Astrocyte (in vitro differentiated cells and primary cell): ENCODE data around the gene SPRTN. TPM values are rescaled to one million over a fixed set of nuclear protein-coding genes. Genes with fewer than 3 reads are reported as not detected.
"Not testable (repeated sequence)": the region's sequence is repeated elsewhere in the genome, so short reads cannot be mapped to it uniquely, and the experiment has no call there.

Experiments
- DNase-seq: peaks from one replicate; pipeline ENCODE4 v3.0.0-alpha.2; 2010; ENCODE audit warnings: low read depth
- FAIRE-seq: peaks from 2 replicates; lab custom pipeline; 2011; peaks lifted over from hg19 to GRCh38; lab: Jason Lieb, UNC
- H2AFZ ChIP-seq: 2 replicates; pipeline ENCODE4 v1.6.0; 2012; ENCODE audit warnings: low read depth, low read length, inconsistent platforms
- H3K27ac ChIP-seq: 2 replicates; pipeline ENCODE4 v1.5.1; 2011; ENCODE audit warnings: low read depth, low read length, inconsistent platforms
- H3K27me3 ChIP-seq: 2 replicates; pipeline ENCODE4 v1.6.0; 2011; ENCODE audit warnings: low read length, inconsistent platforms; ENCODE audit not compliant: insufficient read depth
- H3K36me3 ChIP-seq: 2 replicates; pipeline ENCODE4 v1.5.1; 2011; ENCODE audit warnings: low read length, inconsistent platforms; ENCODE audit not compliant: insufficient read depth
- H3K4me1 ChIP-seq: 2 replicates; pipeline ENCODE4 v1.5.1; 2011; ENCODE audit warnings: low read length, inconsistent platforms; ENCODE audit not compliant: insufficient read depth
- H3K4me2 ChIP-seq: 2 replicates; pipeline ENCODE4 v1.6.0; 2012; ENCODE audit warnings: low read length, inconsistent platforms
- H3K4me3 ChIP-seq: 2 replicates; pipeline ENCODE4 v1.5.1; 2011; ENCODE audit warnings: low read depth, mild to moderate bottlenecking, low read length, inconsistent platforms; ENCODE audit not compliant: insufficient read depth
- H3K79me2 ChIP-seq: 2 replicates; pipeline ENCODE4 v1.6.0; 2012; ENCODE audit warnings: mild to moderate bottlenecking, low read length, inconsistent platforms; ENCODE audit not compliant: insufficient read depth
- H3K9ac ChIP-seq: 2 replicates; pipeline ENCODE4 v1.6.0; 2012; ENCODE audit warnings: mild to moderate bottlenecking, low read length, inconsistent platforms
- H3K9me3 ChIP-seq: 2 replicates; pipeline ENCODE4 v1.5.1; 2012; ENCODE audit warnings: low read depth, mild to moderate bottlenecking, low read length, inconsistent platforms; ENCODE audit not compliant: insufficient read depth
- H4K20me1 ChIP-seq: 2 replicates; pipeline ENCODE4 v1.6.0; 2012; ENCODE audit warnings: low read length, inconsistent platforms; ENCODE audit not compliant: insufficient read depth
- H3K27ac Mint-ChIP-seq: one replicate; pipeline ENCODE4 v1.8.0; 2021; ENCODE audit warnings: mild to moderate bottlenecking, mixed read lengths; ENCODE audit not compliant: unreplicated experiment
- H3K27me3 Mint-ChIP-seq: one replicate; pipeline ENCODE4 v1.8.0; 2021; ENCODE audit warnings: low read depth, mixed read lengths; ENCODE audit not compliant: unreplicated experiment
- H3K36me3 Mint-ChIP-seq: one replicate; pipeline ENCODE4 v1.8.0; 2021; ENCODE audit warnings: low read depth, mixed read lengths; ENCODE audit not compliant: unreplicated experiment
- H3K4me1 Mint-ChIP-seq: one replicate; pipeline ENCODE4 v1.8.0; 2021; ENCODE audit warnings: low read depth, mixed read lengths; ENCODE audit not compliant: unreplicated experiment
- H3K4me3 Mint-ChIP-seq: one replicate; pipeline ENCODE4 v1.8.0; 2021; ENCODE audit warnings: mild to moderate bottlenecking, moderate library complexity, mixed read lengths; ENCODE audit not compliant: unreplicated experiment
- H3K9me3 Mint-ChIP-seq: one replicate; pipeline ENCODE4 v1.8.0; 2021; ENCODE audit warnings: mild to moderate bottlenecking, mixed read lengths; ENCODE audit not compliant: unreplicated experiment
- CTCF ChIP-seq: IDR thresholded peaks from 2 replicates; pipeline ENCODE4 v1.5.1; 2011; ENCODE audit warnings: low read depth, mild to moderate bottlenecking, inconsistent platforms, low read length, moderate library complexity; ENCODE audit not compliant: insufficient read depth
- EZH2 ChIP-seq: IDR thresholded peaks from 2 replicates; pipeline ENCODE4 v1.6.1; 2012; ENCODE audit warnings: mild to moderate bottlenecking, low read length, inconsistent platforms; ENCODE audit not compliant: insufficient read depth
- total RNA-seq: library from RNA; stranded (reverse); gene quantifications from 2 replicates; pipeline ENCODE4 v1.2.1, GENCODE V29; 2021

Gene SPRTN
- total RNA-seq, 1 donor from 2014 or later: 13.6 TPM

- H2AFZ ChIP-seq: no peak overlapping the region
- Mint-ChIP-seq H3K27me3 (no peaks in the 10 kb centered on the region), H3K9me3 (no peaks in the 10 kb centered on the region), H3K36me3 (no peaks in the 10 kb centered on the region), H3K4me1 (no peaks in the 10 kb centered on the region), H3K4me3 (no peak overlapping the region), H3K27ac (no peak overlapping the region)
- no peaks in the 10 kb centered on the region for H3K27me3 ChIP-seq
- H3K4me2 ChIP-seq: no peak overlapping the region
- H3K27ac ChIP-seq: no peak overlapping the region
- H3K36me3 ChIP-seq: peaks cover 29% of the 10 kb centered on the region
- peaks cover 9% of the 10 kb centered on the region for H3K79me2 ChIP-seq
- H3K9ac ChIP-seq: no peak overlapping the region
- FAIRE-seq (no peak), DNase-seq (no peak)
- no peaks in the 10 kb centered on the region for H3K4me1 ChIP-seq
- no peaks in the 10 kb centered on the region for H3K9me3 ChIP-seq
- no peak overlapping the region for H3K4me3 ChIP-seq
- TF ChIP-seq EZH2: no peak
- peaks cover 7% of the 10 kb centered on the region for H4K20me1 ChIP-seq
Measured at GRCh38 chr1:231348442-231348841, 10.3 kb downstream of the SPRTN start.

- H3K79me2 ChIP-seq, H3K27ac Mint-ChIP-seq, H3K36me3 Mint-ChIP-seq, H3K4me2 ChIP-seq, H3K27me3 Mint-ChIP-seq, H3K9me3 Mint-ChIP-seq, H3K4me3 ChIP-seq, FAIRE-seq, H2AFZ ChIP-seq, H3K4me1 Mint-ChIP-seq, H3K9me3 ChIP-seq, H3K4me1 ChIP-seq, H3K27ac ChIP-seq, H3K4me3 Mint-ChIP-seq, H3K9ac ChIP-seq, DNase-seq, H4K20me1 ChIP-seq, H3K27me3 ChIP-seq: not testable (repeated sequence)
- H3K36me3 ChIP-seq: peaks cover 29% of the 10 kb centered on the region
Measured at GRCh38 chr1:231348856-231349255, 10.8 kb downstream of the SPRTN start.

DNA sequence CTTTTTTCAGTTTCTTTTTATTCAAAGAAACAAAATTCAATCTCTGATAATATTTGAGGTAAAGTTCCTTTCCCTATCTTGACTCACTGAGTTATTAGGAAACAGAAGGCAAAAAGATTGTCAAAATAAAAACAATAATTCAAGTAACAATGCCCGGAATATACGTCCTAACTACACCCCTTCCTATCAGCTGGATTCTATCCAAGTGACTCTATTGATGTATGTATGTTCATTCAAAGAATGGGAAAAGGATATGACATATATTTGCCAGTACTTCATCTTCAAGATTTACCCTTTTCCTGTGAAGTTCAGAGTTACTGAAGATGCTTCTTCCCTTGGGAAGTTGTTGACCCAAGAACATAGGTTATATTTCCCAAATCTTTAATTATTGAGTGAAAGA, 13.7 kb downstream of the SPRTN start:
- Histone ChIP-seq H3K9ac (no peak overlapping the region), H3K27me3 (no peaks in the 10 kb centered on the region), H2AFZ (no peak overlapping the region), H3K79me2 (peaks cover 6% of the 10 kb centered on the region), H3K36me3 (peaks cover 29% of the 10 kb centered on the region), H3K4me3 (no peak overlapping the region), H4K20me1 (no peaks in the 10 kb centered on the region), H3K4me1 (peaks cover 5% of the 10 kb centered on the region), H3K9me3 (no peaks in the 10 kb centered on the region), H3K27ac (no peak overlapping the region), H3K4me2 (no peak overlapping the region)
- Mint-ChIP-seq H3K27me3 (no peaks in the 10 kb centered on the region), H3K9me3 (no peaks in the 10 kb centered on the region), H3K36me3 (no peaks in the 10 kb centered on the region), H3K4me3 (no peak overlapping the region), H3K4me1 (peaks cover 9% of the 10 kb centered on the region), H3K27ac (no peak overlapping the region)
- FAIRE-seq (no peak), DNase-seq (no peak)
- TF ChIP-seq CTCF: no peak
- TF ChIP-seq EZH2: no peak

DNA sequence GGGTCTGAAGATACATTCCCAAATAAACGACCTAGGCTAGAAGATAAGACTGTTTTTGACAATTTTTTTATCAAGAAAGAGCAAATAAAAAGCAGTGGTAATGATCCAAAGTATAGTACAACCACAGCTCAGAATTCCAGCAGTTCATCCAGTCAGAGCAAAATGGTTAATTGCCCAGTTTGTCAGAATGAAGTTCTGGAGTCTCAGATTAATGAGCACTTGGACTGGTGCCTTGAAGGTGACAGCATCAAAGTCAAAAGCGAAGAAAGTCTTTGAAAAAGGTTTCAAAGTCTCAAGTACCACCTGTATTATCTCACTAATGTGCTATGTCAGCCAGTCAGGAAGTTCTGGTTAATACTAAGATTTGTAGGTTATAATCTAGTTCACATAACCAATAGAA, 15.0 kb downstream of the SPRTN start:
- H3K36me3 ChIP-seq: peaks cover 23% of the 10 kb centered on the region
- no peaks in the 10 kb centered on the region for H3K27me3 Mint-ChIP-seq

More for the DNA sequence above, 15.0 kb downstream of the SPRTN start:
- peaks cover 5% of the 10 kb centered on the region for H3K4me1 ChIP-seq
- no peak overlapping the region for H3K4me2 ChIP-seq
- no peaks in the 10 kb centered on the region for H3K36me3 Mint-ChIP-seq
- TF ChIP-seq EZH2: no peak
- no peak for TF ChIP-seq CTCF
- H3K4me3 Mint-ChIP-seq: no peak overlapping the region
- H3K27ac ChIP-seq: no peak overlapping the region
- H3K9ac ChIP-seq: no peak overlapping the region
- no peak for DNase-seq
- no peak for FAIRE-seq
- H4K20me1 ChIP-seq: no peaks in the 10 kb centered on the region
- no peaks in the 10 kb centered on the region for H3K9me3 ChIP-seq
- no peak overlapping the region for H3K4me3 ChIP-seq
- no peaks in the 10 kb centered on the region for H3K27me3 ChIP-seq
- no peak overlapping the region for H3K27ac Mint-ChIP-seq
- peaks cover 11% of the 10 kb centered on the region for H3K4me1 Mint-ChIP-seq
- H2AFZ ChIP-seq: no peak overlapping the region
- H3K9me3 Mint-ChIP-seq: no peaks in the 10 kb centered on the region
- no peaks in the 10 kb centered on the region for H3K79me2 ChIP-seq
